Sigmoid colon (tissue), 4 donors: ENCODE data around the gene CT45A8.
"Not testable (repeated sequence)": the region's sequence is repeated elsewhere in the genome, so short reads cannot be mapped to it uniquely, and the experiment has no call there.

ENCODE experiments used
- POLR2A ChIP-seq, 2 donors: fragments of 450-650 bp; IDR thresholded peaks; one replicate each; pipeline ENCODE4 v1.6.1; 2016; ENCODE audit warnings: antibody characterized with exemption in 2 of 2, mild to moderate bottlenecking in 2 of 2, moderate library complexity in 2 of 2
- POLR2AphosphoS5 ChIP-seq, 4 donors: sonication (generic); formaldehyde crosslinking; IDR thresholded peaks; one replicate each; pipeline ENCODE4 v1.6.1; 2017; ENCODE audit warnings: antibody characterized with exemption in 4 of 4
- TF ChIP-seq, protein P1 (sequence below), 4 experiments: fragments of 450-650 bp in 3 of 4; fragments of 200-600 bp in 1 of 4; IDR thresholded peaks; one replicate each; pipeline ENCODE4 v1.5.1; 2016 to 2019; ENCODE audit warnings: antibody characterized with exemption in 4 of 4, mild to moderate bottlenecking in 3 of 4, moderate library complexity in 2 of 4

DNA sequence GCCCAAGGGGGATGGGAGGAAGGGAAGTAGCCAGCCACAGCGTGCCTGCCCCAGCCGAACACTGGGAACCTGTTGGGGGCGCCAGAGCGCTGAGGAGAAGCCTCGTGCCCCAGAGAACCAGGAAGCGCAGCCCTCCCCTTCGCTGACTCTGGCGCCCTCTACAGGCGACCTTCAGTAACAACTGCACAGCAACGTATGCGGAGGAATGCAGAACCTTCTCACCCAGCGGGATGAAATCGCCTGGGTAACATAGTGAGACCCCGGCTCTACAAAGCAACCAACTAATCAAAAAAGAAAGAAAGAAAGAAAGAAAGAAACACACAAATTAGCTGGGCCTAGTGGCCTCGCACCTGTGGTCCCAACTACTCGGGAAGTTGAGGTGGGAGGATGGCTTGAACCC is 51.7 kb downstream of the CT45A8 start, which contains the start of gene CT45A6:
- TF ChIP-seq POLR2A, POLR2AphosphoS5 (IDR thresholded peaks at IDR 0.05): not testable (repeated sequence)
- TF ChIP-seq, protein P1, sequence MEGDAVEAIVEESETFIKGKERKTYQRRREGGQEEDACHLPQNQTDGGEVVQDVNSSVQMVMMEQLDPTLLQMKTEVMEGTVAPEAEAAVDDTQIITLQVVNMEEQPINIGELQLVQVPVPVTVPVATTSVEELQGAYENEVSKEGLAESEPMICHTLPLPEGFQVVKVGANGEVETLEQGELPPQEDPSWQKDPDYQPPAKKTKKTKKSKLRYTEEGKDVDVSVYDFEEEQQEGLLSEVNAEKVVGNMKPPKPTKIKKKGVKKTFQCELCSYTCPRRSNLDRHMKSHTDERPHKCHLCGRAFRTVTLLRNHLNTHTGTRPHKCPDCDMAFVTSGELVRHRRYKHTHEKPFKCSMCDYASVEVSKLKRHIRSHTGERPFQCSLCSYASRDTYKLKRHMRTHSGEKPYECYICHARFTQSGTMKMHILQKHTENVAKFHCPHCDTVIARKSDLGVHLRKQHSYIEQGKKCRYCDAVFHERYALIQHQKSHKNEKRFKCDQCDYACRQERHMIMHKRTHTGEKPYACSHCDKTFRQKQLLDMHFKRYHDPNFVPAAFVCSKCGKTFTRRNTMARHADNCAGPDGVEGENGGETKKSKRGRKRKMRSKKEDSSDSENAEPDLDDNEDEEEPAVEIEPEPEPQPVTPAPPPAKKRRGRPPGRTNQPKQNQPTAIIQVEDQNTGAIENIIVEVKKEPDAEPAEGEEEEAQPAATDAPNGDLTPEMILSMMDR (IDR thresholded peaks at IDR 0.05) = not testable (repeated sequence)
